Renal cortex interstitium (tissue), 11 donors: ENCODE measurements around the gene CBLIF. TPM values are rescaled to one million over a fixed set of nuclear protein-coding genes. Genes with fewer than 3 reads are reported as not detected.
"Not testable (repeated sequence)": the region's sequence is repeated elsewhere in the genome, so short reads cannot be mapped to it uniquely, and the experiment has no call there.

Experiments used
- DNase-seq, 11 donors: peaks; one replicate each; pipeline ENCODE4 v3.0.0-alpha.2; 2013; ENCODE audit warnings: low read depth in 9 of 11, low spot score in 4 of 11; ENCODE audit errors: extremely low read depth in 1 of 11
- polyA plus RNA-seq, 3 donors: library from polyadenylated mRNA; unstranded; fragments of 120-200 nt; gene quantifications; one replicate each; pipeline ENCODE4 v1.2.1, GENCODE V29; 2013; ENCODE audit not compliant: insufficient read length in 3 of 3

CBLIF gene
- polyA plus RNA-seq, 3 donors, result 0.32 TPM; not detected in 2

- not testable (repeated sequence) for DNase-seq
Measured at GRCh38 chr11:59851416-59851815, 6.1 kb upstream of the CBLIF start.

- not testable (repeated sequence) for DNase-seq
Measured at GRCh38 chr11:59849551-59849950, 4.3 kb upstream of the CBLIF start.

GRCh38 chr11:59849129-59849528 lies 3.8 kb upstream of the CBLIF start:
- peak in 1 of 11 donors; percentile 18 for DNase-seq

GRCh38 chr11:59848439-59848838 lies 3.1 kb upstream of the CBLIF start:
- DNase-seq, result not testable (repeated sequence)

GRCh38 chr11:59847626-59848025 lies 2.3 kb upstream of the CBLIF start:
- no peak for DNase-seq

GRCh38 chr11:59846556-59846955 lies 1.3 kb upstream of the CBLIF start:
- no peak for DNase-seq

GRCh38 chr11:59842316-59842715 lies 3.0 kb downstream of the CBLIF start:
- no peak for DNase-seq

GRCh38 chr11:59841514-59841913 lies 3.8 kb downstream of the CBLIF start:
- no peak for DNase-seq

- DNase-seq, result no peak
Measured at GRCh38 chr11:59839615-59840014, 5.7 kb downstream of the CBLIF start.

- no peak for DNase-seq
Measured at GRCh38 chr11:59833602-59834001, 11.7 kb downstream of the CBLIF start.

- no peak for DNase-seq
Measured at GRCh38 chr11:59829358-59829757, 15.9 kb downstream of the CBLIF start.

- DNase-seq, result peak in 5 of 11 donors; percentile 8 to 35 (median 17)
Measured at GRCh38 chr11:59822989-59823566, 22.2 kb downstream of the CBLIF start.

- no peak for DNase-seq
Measured at GRCh38 chr11:59818572-59818971, 26.7 kb downstream of the CBLIF start.

GRCh38 chr11:59816434-59816833 lies 28.9 kb downstream of the CBLIF start:
- DNase-seq, result not testable (repeated sequence)

- DNase-seq, result no peak
Measured at GRCh38 chr11:59815754-59816153, 29.5 kb downstream of the CBLIF start.

- DNase-seq, result no peak
Measured at GRCh38 chr11:59814021-59814420, 31.3 kb downstream of the CBLIF start.

GRCh38 chr11:59813364-59813763 lies 31.9 kb downstream of the CBLIF start:
- DNase-seq, result no peak

GRCh38 chr11:59812220-59812619 lies 33.1 kb downstream of the CBLIF start:
- DNase-seq, result no peak

- DNase-seq, result no peak
Measured at GRCh38 chr11:59810911-59811259, 34.4 kb downstream of the CBLIF start.

- peak; percentile 73 to 88 (median 84) for DNase-seq
Measured at GRCh38 chr11:59810189-59810910, 34.9 kb downstream of the CBLIF start, which contains the start of gene MRPL16. TSS of gene MRPL16 (minus strand) at chr11:59810778. CDS start at chr11:59810658, 120 bp downstream.
